Lower leg skin (tissue), 3 donors: ENCODE measurements around the gene RIMKLB.

Experiments
- CTCF ChIP-seq, 3 donors: fragments of 450-650 bp; IDR thresholded peaks; one replicate each; pipeline ENCODE4 v1.5.1; 2016; ENCODE audit warnings: antibody characterized with exemption in 3 of 3, mild to moderate bottlenecking in 3 of 3, moderate library complexity in 2 of 3
- POLR2A ChIP-seq, 2 donors: fragments of 450-650 bp; IDR thresholded peaks; one replicate each; pipeline ENCODE4 v1.6.1; 2016 to 2017; ENCODE audit warnings: antibody characterized with exemption in 2 of 2, mild to moderate bottlenecking in 1 of 2, moderate library complexity in 1 of 2

- TF ChIP-seq POLR2A (IDR thresholded peaks at IDR 0.05) (peak in 1 of 2 donors; percentile 46), CTCF (IDR thresholded peaks at IDR 0.05) (no peak)
Observed at GRCh38 chr12:8697476-8698131, at the start of gene RIMKLB.
